DND-41 (cell line): ENCODE data around the gene SLC18A3.

ENCODE experiments used
- ATAC-seq: fragments of 200-7000 bp; cut with Tn5 transposase; 3 replicates; pipeline ENCODE4 v1.9.1; 2021; ENCODE audit warnings: low read depth; ENCODE audit not compliant: insufficient read depth
- DNase-seq: peaks from one replicate; pipeline ENCODE4 v3.0.0-alpha.2; 2020
- H2AFZ ChIP-seq: 2 replicates; pipeline ENCODE4 v1.6.0; 2012; ENCODE audit warnings: low read depth, low read length
- H3K27ac ChIP-seq: 2 replicates; pipeline ENCODE4 v1.5.1; 2012; ENCODE audit warnings: low read length, inconsistent platforms
- H3K27me3 ChIP-seq: fragments of 200-600 bp; sonication (generic); 2 replicates; pipeline ENCODE4 v1.6.0; 2012; ENCODE audit warnings: low read length, mild to moderate bottlenecking, inconsistent platforms; ENCODE audit not compliant: insufficient read depth, poor library complexity
- H3K36me3 ChIP-seq: 2 replicates; pipeline ENCODE4 v1.5.1; 2012; ENCODE audit warnings: low read length, inconsistent platforms; ENCODE audit not compliant: insufficient read depth
- H3K4me1 ChIP-seq: 2 replicates; pipeline ENCODE4 v1.5.1; 2012; ENCODE audit warnings: mild to moderate bottlenecking, low read length; ENCODE audit not compliant: insufficient read depth
- H3K4me2 ChIP-seq: 2 replicates; pipeline ENCODE4 v1.6.0; 2012; ENCODE audit warnings: mild to moderate bottlenecking, moderate library complexity, low read length, inconsistent platforms; ENCODE audit not compliant: insufficient read depth
- H3K4me3 ChIP-seq, 2 experiments: fragments of 200-600 bp in 1 of 2; shearing (Covaris generic) in 1 of 2; 2 replicates each; pipeline ENCODE4 v1.5.1; 2012 to 2016; ENCODE audit warnings: inconsistent platforms in 2 of 2, low read length in 2 of 2, mild to moderate bottlenecking in 2 of 2, low read depth in 1 of 2, moderate library complexity in 1 of 2
- H3K79me2 ChIP-seq: 2 replicates; pipeline ENCODE4 v1.6.0; 2012; ENCODE audit warnings: low read length, inconsistent platforms; ENCODE audit not compliant: insufficient read depth
- H3K9ac ChIP-seq: 2 replicates; pipeline ENCODE4 v1.6.0; 2012; ENCODE audit warnings: low read depth, mild to moderate bottlenecking, inconsistent platforms, low read length, moderate library complexity
- H3K9me3 ChIP-seq: 2 replicates; pipeline ENCODE4 v1.5.1; 2012; ENCODE audit warnings: low read length, moderate library complexity, mild to moderate bottlenecking, inconsistent platforms; ENCODE audit not compliant: insufficient read depth, severe bottlenecking
- H4K20me1 ChIP-seq: 2 replicates; pipeline ENCODE4 v1.6.0; 2012; ENCODE audit warnings: low read length; ENCODE audit not compliant: insufficient read depth
- CTCF ChIP-seq: IDR thresholded peaks from 2 replicates; pipeline ENCODE4 v1.5.1; 2012; ENCODE audit warnings: borderline replicate concordance, low read length, moderate library complexity, mild to moderate bottlenecking; ENCODE audit not compliant: poor library complexity, severe bottlenecking; ENCODE audit errors: extremely low read depth
- EZH2 ChIP-seq: IDR thresholded peaks from 3 replicates; pipeline ENCODE4 v1.6.1; 2012; ENCODE audit warnings: borderline replicate concordance, low read depth, mild to moderate bottlenecking, moderate library complexity, low read length, inconsistent platforms; ENCODE audit not compliant: severe bottlenecking

The SLC18A3 gene

GRCh38 chr10:49651039-49651835, 41.1 kb downstream of the SLC18A3 start:
- DNase-seq: no peak
- Histone ChIP-seq H3K36me3 (no peaks in the 10 kb centered on the region), H3K9me3 (no peaks in the 10 kb centered on the region), H3K9ac (peak overlapping the region; percentile 46), H3K4me1 (peaks cover 47% of the 10 kb centered on the region), H3K27ac (peak overlapping the region; percentile 83), H3K79me2 (no peaks in the 10 kb centered on the region), H3K4me2 (no peak overlapping the region), H3K27me3 (no peaks in the 10 kb centered on the region), H2AFZ (no peak overlapping the region), H4K20me1 (no peaks in the 10 kb centered on the region), H3K4me3 (no peak overlapping the region)
- TF ChIP-seq EZH2: no peak
- no peak for TF ChIP-seq CTCF
- ATAC-seq: no peak

GRCh38 chr10:49651917-49652316, 41.8 kb downstream of the SLC18A3 start:
- H3K27ac ChIP-seq: peak overlapping the region; percentile 83
- TF ChIP-seq CTCF (no peak), EZH2 (no peak)
- H3K4me1 ChIP-seq: peaks cover 44% of the 10 kb centered on the region

GRCh38 chr10:49652421-49653272, 42.5 kb downstream of the SLC18A3 start:
- no peak for ATAC-seq
- Histone ChIP-seq H3K4me1 (peaks cover 37% of the 10 kb centered on the region), H4K20me1 (no peaks in the 10 kb centered on the region), H3K9me3 (no peaks in the 10 kb centered on the region), H3K36me3 (no peaks in the 10 kb centered on the region), H3K27me3 (no peaks in the 10 kb centered on the region), H3K27ac (peak overlapping the region; percentile 83; the same call in 1 of the 2 replicates), H3K4me3 (no peak overlapping the region), H3K79me2 (no peaks in the 10 kb centered on the region), H2AFZ (no peak overlapping the region), H3K9ac (no peak overlapping the region), H3K4me2 (no peak overlapping the region)
- DNase-seq: no peak
- TF ChIP-seq CTCF (no peak), EZH2 (no peak)

More at GRCh38 chr10:49651917-49652316, 41.8 kb downstream of the SLC18A3 start:
- H3K27me3 ChIP-seq: no peaks in the 10 kb centered on the region
- no peaks in the 10 kb centered on the region for H3K79me2 ChIP-seq
- H3K4me3 ChIP-seq: no peak overlapping the region
- no peaks in the 10 kb centered on the region for H4K20me1 ChIP-seq
- no peaks in the 10 kb centered on the region for H3K9me3 ChIP-seq
- no peak overlapping the region for H3K9ac ChIP-seq
- DNase-seq (no peak), ATAC-seq (no peak)
- no peaks in the 10 kb centered on the region for H3K36me3 ChIP-seq
- H3K4me2 ChIP-seq: no peak overlapping the region
- H2AFZ ChIP-seq: no peak overlapping the region
